B cell (primary cell): ENCODE measurements around the gene MTF1.

Source experiments
- EZH2 ChIP-seq: IDR thresholded peaks from 2 replicates; pipeline ENCODE4 v1.6.1; 2012; ENCODE audit warnings: borderline replicate concordance, low read depth, mild to moderate bottlenecking, moderate library complexity, low read length; ENCODE audit not compliant: insufficient read depth, poor library complexity, severe bottlenecking
- TF ChIP-seq, protein P1 (sequence below): fragments of 200-600 bp; IDR thresholded peaks from one replicate; pipeline ENCODE4 v1.8.0; 2022; ENCODE audit warnings: antibody characterized with exemption, mild to moderate bottlenecking

DNA sequence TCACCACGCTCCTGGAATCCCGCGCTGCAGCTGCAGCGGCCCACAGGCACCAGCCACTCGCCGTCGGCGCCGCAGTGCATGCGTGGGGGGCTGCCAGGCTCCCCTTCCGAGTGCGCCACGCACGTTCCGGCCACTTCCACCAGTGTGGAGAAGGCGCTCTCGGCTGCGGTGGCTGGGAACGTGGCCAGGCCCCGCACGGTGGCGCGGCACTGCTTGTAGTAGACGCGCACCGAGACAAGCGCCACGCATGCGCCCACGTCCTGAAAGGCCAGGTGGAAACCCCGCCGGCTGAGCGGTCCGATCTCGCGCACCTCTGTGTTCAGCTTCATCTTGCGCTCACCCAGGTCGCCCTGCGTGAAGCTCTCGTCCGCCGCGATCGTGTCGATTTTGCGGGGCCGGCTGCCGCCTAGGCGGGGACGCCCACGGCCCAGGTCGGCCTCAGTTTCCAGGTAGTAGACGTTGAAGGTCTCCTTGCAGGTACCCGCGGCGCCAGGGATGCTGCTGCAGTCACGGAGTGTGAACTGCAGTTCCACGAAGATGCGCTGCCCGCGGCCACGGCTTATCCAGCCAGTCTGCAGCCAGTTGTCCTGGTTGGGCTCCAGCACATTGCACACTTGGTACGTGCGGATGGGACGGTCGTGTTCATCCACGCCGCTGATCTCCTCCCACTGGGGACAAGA lies 97.8 kb downstream of the MTF1 start:
- TF ChIP-seq, protein P1, sequence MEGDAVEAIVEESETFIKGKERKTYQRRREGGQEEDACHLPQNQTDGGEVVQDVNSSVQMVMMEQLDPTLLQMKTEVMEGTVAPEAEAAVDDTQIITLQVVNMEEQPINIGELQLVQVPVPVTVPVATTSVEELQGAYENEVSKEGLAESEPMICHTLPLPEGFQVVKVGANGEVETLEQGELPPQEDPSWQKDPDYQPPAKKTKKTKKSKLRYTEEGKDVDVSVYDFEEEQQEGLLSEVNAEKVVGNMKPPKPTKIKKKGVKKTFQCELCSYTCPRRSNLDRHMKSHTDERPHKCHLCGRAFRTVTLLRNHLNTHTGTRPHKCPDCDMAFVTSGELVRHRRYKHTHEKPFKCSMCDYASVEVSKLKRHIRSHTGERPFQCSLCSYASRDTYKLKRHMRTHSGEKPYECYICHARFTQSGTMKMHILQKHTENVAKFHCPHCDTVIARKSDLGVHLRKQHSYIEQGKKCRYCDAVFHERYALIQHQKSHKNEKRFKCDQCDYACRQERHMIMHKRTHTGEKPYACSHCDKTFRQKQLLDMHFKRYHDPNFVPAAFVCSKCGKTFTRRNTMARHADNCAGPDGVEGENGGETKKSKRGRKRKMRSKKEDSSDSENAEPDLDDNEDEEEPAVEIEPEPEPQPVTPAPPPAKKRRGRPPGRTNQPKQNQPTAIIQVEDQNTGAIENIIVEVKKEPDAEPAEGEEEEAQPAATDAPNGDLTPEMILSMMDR: no peak
- TF ChIP-seq EZH2: no peak
